Prostate gland (tissue), 2 donors: ENCODE measurements around the gene TSHZ2. TPM values are rescaled to one million over a fixed set of nuclear protein-coding genes. Genes with fewer than 3 reads are reported as not detected.

Experiments used
- DNase-seq: peaks from one replicate; pipeline ENCODE4 v3.0.0-alpha.2; 2019; ENCODE audit warnings: low spot score
- H3K27ac ChIP-seq, 2 donors: fragments of 200-600 bp; sonication (generic); 2 replicates each; pipeline ENCODE4 v1.5.1; 2017 to 2019
- H3K27me3 ChIP-seq: fragments of 200-600 bp; sonication (generic); replicated peaks from 2 replicates; pipeline ENCODE4 v1.5.1; 2019; ENCODE audit not compliant: insufficient read depth
- H3K36me3 ChIP-seq, 2 donors: fragments of 200-600 bp; sonication (generic); 1 replicate in 1 of 2; 2 replicates in 1 of 2; pipeline versions ENCODE4 v1.5.1 to v1.8.1; 2017 to 2019
- H3K4me1 ChIP-seq: fragments of 200-600 bp; sonication (generic); replicated peaks from 2 replicates; pipeline ENCODE4 v1.5.1; 2019
- H3K4me3 ChIP-seq, 2 donors: fragments of 200-600 bp; sonication (generic); 2 replicates each; pipeline ENCODE4 v1.5.1; 2017 to 2019
- H3K9me3 ChIP-seq: fragments of 200-600 bp; sonication (generic); 2 replicates; pipeline ENCODE4 v1.5.1; 2017
- CTCF ChIP-seq, 4 experiments: fragments of 200-600 bp in 2 of 4; fragments of 450-650 bp in 2 of 4; sonication (generic) in 2 of 4; IDR thresholded peaks; 1 replicate in 3 of 4; 2 replicates in 1 of 4; pipeline ENCODE4 v1.5.1; 2016 to 2019; ENCODE audit warnings: antibody characterized with exemption in 4 of 4, mild to moderate bottlenecking in 2 of 4, moderate library complexity in 2 of 4
- POLR2A ChIP-seq: fragments of 450-650 bp; IDR thresholded peaks from one replicate; pipeline ENCODE4 v1.6.1; 2016; ENCODE audit warnings: antibody characterized with exemption, mild to moderate bottlenecking
- POLR2AphosphoS5 ChIP-seq: sonication (generic); formaldehyde crosslinking; IDR thresholded peaks from one replicate; pipeline ENCODE4 v1.6.1; 2017; ENCODE audit warnings: antibody characterized with exemption
- WGBS: methylation state at CpG from one replicate; pipeline ENCODE4 v1.1.5; 2018; 5-methylcytosine and 5-hydroxymethylcytosine counted together
- intact Hi-C: fragments of 100-400 bp; cut with DNase I; formaldehyde crosslinking; loops from one replicate; pipeline ENCODE4 v1.14.2; 2022
- total RNA-seq, 2 donors: library from RNA; depleted of rRNA; stranded (reverse); fragments of >200 nt; gene quantifications; one replicate each; pipeline ENCODE4 v1.1.0, GENCODE V29; 2016

The TSHZ2 gene
- total RNA-seq, 2 donors from 2014 or later = 9.8 to 35.1 TPM

DNA sequence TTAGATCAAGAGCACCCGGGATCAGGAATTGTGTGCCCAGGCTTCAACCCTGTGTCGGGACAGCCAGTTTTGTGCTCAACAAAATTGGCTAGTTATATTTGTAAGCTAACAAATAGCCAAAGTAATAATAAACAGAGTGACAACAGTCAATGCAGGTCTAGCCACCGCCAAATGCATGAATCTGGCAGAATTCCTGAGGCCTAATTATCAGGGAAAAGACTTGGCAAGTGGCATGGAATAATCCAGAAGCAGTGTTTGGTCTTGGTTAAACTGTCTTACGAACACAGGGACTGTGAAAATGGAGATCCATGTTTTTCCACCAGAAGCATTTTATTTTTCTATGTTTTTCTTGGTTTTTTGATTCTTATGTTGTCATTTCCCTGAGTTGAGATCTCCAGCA is 352.7 kb downstream of the TSHZ2 start:
- Histone ChIP-seq H3K4me3 (no peak overlapping the region), H3K27ac (no peak overlapping the region), H3K36me3 (no peaks in the 10 kb centered on the region), H3K4me1 (no peaks in the 10 kb centered on the region), H3K27me3 (no peaks in the 10 kb centered on the region), H3K9me3 (no peaks in the 10 kb centered on the region)
- DNase-seq = no peak
- no peak for TF ChIP-seq CTCF (IDR thresholded peaks at IDR 0.05)
- TF ChIP-seq POLR2A = no peak
- TF ChIP-seq POLR2AphosphoS5 = no peak
- intact Hi-C loops = no loop called here
- WGBS = 76% methylated on average over 4 of the region's 4 CpGs

DNA sequence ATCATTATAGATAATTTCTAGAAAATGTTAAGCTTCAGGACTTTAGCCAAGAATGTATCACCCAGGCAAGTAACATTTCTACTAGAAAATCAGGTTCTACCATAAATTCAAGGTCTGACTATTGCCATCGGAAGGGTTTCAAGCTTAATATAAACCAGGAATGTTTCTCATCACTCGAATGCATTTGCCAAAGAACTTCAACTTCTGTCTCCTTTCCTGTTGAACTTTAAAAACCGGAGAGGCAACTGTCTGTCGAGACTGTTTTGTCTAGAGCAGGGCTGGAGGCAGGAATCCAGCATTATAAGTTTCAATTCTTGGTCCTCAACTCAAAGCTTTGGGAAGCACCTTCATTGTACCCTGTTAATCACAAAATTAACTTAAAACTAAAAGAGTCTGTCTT is 356.8 kb downstream of the TSHZ2 start:
- no peaks in the 10 kb centered on the region for H3K4me1 ChIP-seq
- H3K27ac ChIP-seq = no peak overlapping the region
- intact Hi-C loops = no loop called here
- TF ChIP-seq CTCF (IDR thresholded peaks at IDR 0.05) = no peak
- TF ChIP-seq POLR2AphosphoS5 = no peak
- no peak for TF ChIP-seq POLR2A
- no peaks in the 10 kb centered on the region for H3K9me3 ChIP-seq
- no peak overlapping the region for H3K4me3 ChIP-seq
- DNase-seq = no peak
- WGBS = 29% methylated on average over 4 of the region's 4 CpGs
- H3K36me3 ChIP-seq = no peaks in the 10 kb centered on the region
- no peaks in the 10 kb centered on the region for H3K27me3 ChIP-seq

GRCh38 chr20:53329781-53330180 is 357.6 kb downstream of the TSHZ2 start:
- no peak overlapping the region for H3K4me3 ChIP-seq
- H3K9me3 ChIP-seq = no peaks in the 10 kb centered on the region
- no peaks in the 10 kb centered on the region for H3K27me3 ChIP-seq
- DNase-seq = no peak
- no peak overlapping the region for H3K27ac ChIP-seq
- intact Hi-C loops = no loop called here
- 76% methylated on average over 1 of the region's 1 CpG for WGBS
- no peak for TF ChIP-seq CTCF (IDR thresholded peaks at IDR 0.05)
- TF ChIP-seq POLR2A = no peak
- TF ChIP-seq POLR2AphosphoS5 = no peak
- H3K4me1 ChIP-seq = no peaks in the 10 kb centered on the region
- no peaks in the 10 kb centered on the region for H3K36me3 ChIP-seq

DNA sequence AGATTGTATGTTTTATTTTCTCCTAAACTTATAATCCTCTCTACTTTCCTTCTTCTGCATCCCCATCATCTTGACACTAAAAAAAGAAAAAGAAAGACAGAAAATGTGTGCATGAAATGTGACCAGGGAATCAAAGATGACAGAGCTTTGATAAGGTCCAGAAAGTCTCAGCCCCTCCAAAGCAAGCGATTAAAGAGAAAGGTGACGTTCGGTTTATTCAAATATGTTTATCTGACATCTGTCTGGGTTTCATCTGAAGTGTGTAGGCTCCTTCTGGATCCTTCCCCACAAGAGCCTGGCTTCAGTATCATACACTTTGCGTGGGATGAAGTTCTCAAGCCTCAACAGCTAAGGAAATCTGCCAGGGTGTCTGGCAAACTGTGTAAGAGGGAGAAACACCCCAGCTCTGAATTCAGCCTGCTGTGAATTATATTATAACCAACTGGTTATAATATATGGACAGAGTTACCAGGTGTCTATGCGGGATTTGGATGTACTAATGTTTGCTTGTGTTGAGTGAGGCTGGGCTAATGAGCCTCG is 358.5 kb downstream of the TSHZ2 start:
- TF ChIP-seq CTCF (IDR thresholded peaks at IDR 0.05) = no peak
- TF ChIP-seq POLR2AphosphoS5 = no peak
- no peak for TF ChIP-seq POLR2A
- WGBS = 70% methylated on average over 6 of the region's 6 CpGs
- H3K27me3 ChIP-seq = no peaks in the 10 kb centered on the region
- H3K36me3 ChIP-seq = no peaks in the 10 kb centered on the region
- H3K9me3 ChIP-seq = no peaks in the 10 kb centered on the region
- intact Hi-C loops = no loop called here
- H3K27ac ChIP-seq = no peak overlapping the region
- H3K4me1 ChIP-seq = no peaks in the 10 kb centered on the region
- no peak for DNase-seq
- no peak overlapping the region for H3K4me3 ChIP-seq

DNA sequence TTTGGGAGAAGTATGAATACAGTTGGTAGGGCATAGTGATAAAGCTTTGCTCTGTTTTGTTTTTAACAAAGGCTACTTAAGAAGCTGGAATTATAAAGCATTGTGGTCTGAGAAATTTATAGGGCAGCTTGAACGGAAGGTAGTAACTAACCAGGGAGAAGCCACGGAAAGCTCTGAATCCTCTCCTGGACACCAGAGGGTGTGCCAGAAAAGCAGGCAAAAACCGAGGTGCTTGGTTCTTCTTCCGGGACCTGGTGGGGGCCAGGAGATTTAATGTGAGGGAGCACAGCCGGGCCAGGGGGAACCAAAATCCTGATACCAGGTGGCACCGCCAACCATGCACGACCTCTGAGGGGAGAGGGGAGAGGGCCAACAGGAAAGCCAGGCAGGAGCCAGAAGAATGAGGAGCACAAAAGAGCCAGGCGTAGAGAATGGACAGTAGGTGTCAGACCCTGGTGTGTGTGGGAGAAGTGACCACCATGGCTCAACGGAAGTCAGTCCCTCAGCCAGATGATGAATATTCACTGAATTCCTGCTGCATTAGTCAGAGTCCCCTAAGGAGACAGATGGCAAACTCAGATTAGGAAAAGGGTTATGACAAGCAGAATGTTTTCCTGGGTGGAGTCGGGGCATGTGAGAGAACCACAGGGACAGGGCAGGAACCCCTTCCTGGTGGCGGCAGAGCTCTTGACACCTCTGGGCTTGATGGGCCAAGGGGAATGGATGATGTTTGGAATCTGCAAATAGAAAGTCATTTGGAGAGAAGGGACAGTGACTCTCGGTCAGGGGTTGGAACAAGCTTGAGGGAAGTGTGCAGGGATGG is 359.2 kb downstream of the TSHZ2 start:
- intact Hi-C loops = no loop called here
- H3K4me1 ChIP-seq = no peaks in the 10 kb centered on the region
- no peaks in the 10 kb centered on the region for H3K36me3 ChIP-seq
- H3K27me3 ChIP-seq = no peaks in the 10 kb centered on the region
- WGBS = 51% methylated on average over 12 of the region's 12 CpGs
- H3K27ac ChIP-seq = no peak overlapping the region
- TF ChIP-seq POLR2AphosphoS5 (no peak), CTCF (IDR thresholded peaks at IDR 0.05) (no peak), POLR2A (no peak)
- no peak for DNase-seq
- H3K4me3 ChIP-seq = no peak overlapping the region
- no peaks in the 10 kb centered on the region for H3K9me3 ChIP-seq
